HEK293 (cell line): ENCODE data around the gene ATP6V1B1.

Source experiments
- CTCF ChIA-PET: fragments of 350-600 bp; formaldehyde crosslinking; extraction: SDS; loops from one replicate; lab custom pipeline; 2021; ENCODE audit warnings: antibody characterized with exemption; lab: Yijun Ruan, JAX
- POLR2A ChIA-PET: fragments of 300-600 bp; formaldehyde crosslinking; extraction: SDS; loops from one replicate; lab custom pipeline; 2020; ENCODE audit warnings: antibody characterized with exemption, inconsistent platforms; lab: Yijun Ruan, JAX
- H3K27ac ChIP-seq: fragments of 200-500 bp; sonication (Bioruptor generic); 2 replicates; pipeline ENCODE4 v1.5.1; 2014; ENCODE audit warnings: low read depth, low read length, control low read depth, inconsistent platforms; ENCODE audit errors: extremely low read depth
- H3K36me3 ChIP-seq, 2 experiments: fragments of 200-500 bp in 1 of 2; sonication (Bioruptor generic) in 1 of 2; 1 replicate in 1 of 2; 2 replicates in 1 of 2; pipeline ENCODE4 v1.5.1; 2014 to 2017; ENCODE audit warnings: inconsistent platforms in 2 of 2, low read length in 2 of 2; ENCODE audit not compliant: control insufficient read depth in 2 of 2, insufficient read depth in 1 of 2
- H3K4me1 ChIP-seq: fragments of 200-500 bp; sonication (Bioruptor generic); 2 replicates; pipeline ENCODE4 v1.5.1; 2014; ENCODE audit warnings: mild to moderate bottlenecking, low read length, inconsistent platforms; ENCODE audit not compliant: control insufficient read depth, insufficient read depth
- H3K4me3 ChIP-seq: 2 replicates; pipeline ENCODE4 v1.5.1; 2011; ENCODE audit warnings: low read depth, mild to moderate bottlenecking, control low read depth, low read length, moderate library complexity
- H3K9me3 ChIP-seq: fragments of 200-500 bp; sonication (Bioruptor generic); 2 replicates; pipeline ENCODE4 v1.5.1; 2014; ENCODE audit warnings: low read depth, low read length, inconsistent platforms; ENCODE audit not compliant: control insufficient read depth, insufficient read depth
- HOXD13 ChIP-seq: sonication (generic); formaldehyde crosslinking; IDR thresholded peaks from 2 replicates; pipeline ENCODE4 v1.8.0; 2022; ENCODE audit warnings: missing genetic modification reagents, borderline replicate concordance
- KLF7 ChIP-seq: fragments of 450-650 bp; formaldehyde crosslinking; IDR thresholded peaks from 2 replicates; pipeline ENCODE4 v1.5.1; 2016; ENCODE audit warnings: missing biosample characterization, missing genetic modification characterization, borderline replicate concordance
- MZF1 ChIP-seq: fragments of 450-650 bp; formaldehyde crosslinking; IDR thresholded peaks from 2 replicates; pipeline ENCODE4 v1.5.1; 2017; ENCODE audit warnings: missing biosample characterization, missing genetic modification characterization, borderline replicate concordance
- PATZ1 ChIP-seq: fragments of 450-650 bp; formaldehyde crosslinking; IDR thresholded peaks from 2 replicates; pipeline ENCODE4 v1.5.1; 2016; ENCODE audit warnings: missing biosample characterization, missing genetic modification characterization
- SP7 ChIP-seq: fragments of 450-650 bp; formaldehyde crosslinking; IDR thresholded peaks from 2 replicates; pipeline ENCODE4 v1.5.1; 2016; ENCODE audit warnings: missing biosample characterization, missing genetic modification characterization
- ZEB2 ChIP-seq: fragments of 450-650 bp; formaldehyde crosslinking; IDR thresholded peaks from 2 replicates; pipeline ENCODE4 v1.5.1; 2016; ENCODE audit warnings: missing biosample characterization, missing genetic modification characterization
- ZNF132 ChIP-seq: fragments of 450-650 bp; formaldehyde crosslinking; IDR thresholded peaks from 2 replicates; pipeline ENCODE4 v1.5.1; 2017; ENCODE audit warnings: missing biosample characterization, missing genetic modification characterization, borderline replicate concordance
- ZNF280D ChIP-seq: fragments of 450-650 bp; formaldehyde crosslinking; IDR thresholded peaks from 2 replicates; pipeline ENCODE4 v1.5.1; 2016; ENCODE audit warnings: missing biosample characterization, missing genetic modification characterization
- ZNF341 ChIP-seq: fragments of 450-650 bp; formaldehyde crosslinking; IDR thresholded peaks from 2 replicates; pipeline ENCODE4; 2016; ENCODE audit warnings: low read depth, missing biosample characterization, missing genetic modification characterization
- ZNF707 ChIP-seq: fragments of 450-650 bp; formaldehyde crosslinking; IDR thresholded peaks from 2 replicates; pipeline ENCODE4 v1.5.1; 2016; ENCODE audit warnings: missing biosample characterization, missing genetic modification characterization
- ZNF843 ChIP-seq: fragments of 450-650 bp; formaldehyde crosslinking; IDR thresholded peaks from 2 replicates; pipeline ENCODE4 v1.5.1; 2016; ENCODE audit warnings: missing biosample characterization, missing genetic modification characterization
- TF ChIP-seq, protein P1 (sequence below): fragments of 450-650 bp; formaldehyde crosslinking; IDR thresholded peaks from 2 replicates; pipeline ENCODE4 v1.5.1; 2016; ENCODE audit warnings: missing biosample characterization, missing genetic modification characterization
- TF ChIP-seq, protein P2 (sequence below): fragments of 450-650 bp; formaldehyde crosslinking; IDR thresholded peaks from 2 replicates; pipeline ENCODE4 v1.5.1; 2016; ENCODE audit warnings: missing biosample characterization, missing genetic modification characterization
- TF ChIP-seq, protein P3 (sequence below): fragments of 450-650 bp; formaldehyde crosslinking; IDR thresholded peaks from 2 replicates; pipeline ENCODE4 v1.5.1; 2017; ENCODE audit warnings: missing biosample characterization, missing genetic modification characterization

ATP6V1B1 gene

GRCh38 chr2:70984228-70984575 is 48.5 kb downstream of the ATP6V1B1 start:
- Histone ChIP-seq H3K4me1 (no peaks in the 10 kb centered on the region), H3K9me3 (no peaks in the 10 kb centered on the region), H3K36me3 (peaks cover 0 to 69% of the 10 kb centered on the region in 2 experiments; a peak in 2 of 3 replicates), H3K27ac (no peak overlapping the region), H3K4me3 (no peak overlapping the region)
- TF ChIP-seq, protein P1, sequence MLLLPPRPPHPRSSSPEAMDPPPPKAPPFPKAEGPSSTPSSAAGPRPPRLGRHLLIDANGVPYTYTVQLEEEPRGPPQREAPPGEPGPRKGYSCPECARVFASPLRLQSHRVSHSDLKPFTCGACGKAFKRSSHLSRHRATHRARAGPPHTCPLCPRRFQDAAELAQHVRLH (tag by site-specific recombination) = no peak
- TF ChIP-seq ZNF341 (tag by site-specific recombination) (no peak), KLF7 (no peak), ZNF843 (tag by site-specific recombination) (no peak), ZEB2 (tag by site-specific recombination) (no peak), HOXD13 (CRISPR knock-in tag) (no peak), PATZ1 (tag by site-specific recombination) (no peak), ZNF132 (tag by site-specific recombination) (no peak), ZNF280D (tag by site-specific recombination) (no peak), SP7 (tag by site-specific recombination) (no peak), MZF1 (tag by site-specific recombination) (no peak), ZNF707 (tag by site-specific recombination) (no peak)
- TF ChIP-seq, protein P2, sequence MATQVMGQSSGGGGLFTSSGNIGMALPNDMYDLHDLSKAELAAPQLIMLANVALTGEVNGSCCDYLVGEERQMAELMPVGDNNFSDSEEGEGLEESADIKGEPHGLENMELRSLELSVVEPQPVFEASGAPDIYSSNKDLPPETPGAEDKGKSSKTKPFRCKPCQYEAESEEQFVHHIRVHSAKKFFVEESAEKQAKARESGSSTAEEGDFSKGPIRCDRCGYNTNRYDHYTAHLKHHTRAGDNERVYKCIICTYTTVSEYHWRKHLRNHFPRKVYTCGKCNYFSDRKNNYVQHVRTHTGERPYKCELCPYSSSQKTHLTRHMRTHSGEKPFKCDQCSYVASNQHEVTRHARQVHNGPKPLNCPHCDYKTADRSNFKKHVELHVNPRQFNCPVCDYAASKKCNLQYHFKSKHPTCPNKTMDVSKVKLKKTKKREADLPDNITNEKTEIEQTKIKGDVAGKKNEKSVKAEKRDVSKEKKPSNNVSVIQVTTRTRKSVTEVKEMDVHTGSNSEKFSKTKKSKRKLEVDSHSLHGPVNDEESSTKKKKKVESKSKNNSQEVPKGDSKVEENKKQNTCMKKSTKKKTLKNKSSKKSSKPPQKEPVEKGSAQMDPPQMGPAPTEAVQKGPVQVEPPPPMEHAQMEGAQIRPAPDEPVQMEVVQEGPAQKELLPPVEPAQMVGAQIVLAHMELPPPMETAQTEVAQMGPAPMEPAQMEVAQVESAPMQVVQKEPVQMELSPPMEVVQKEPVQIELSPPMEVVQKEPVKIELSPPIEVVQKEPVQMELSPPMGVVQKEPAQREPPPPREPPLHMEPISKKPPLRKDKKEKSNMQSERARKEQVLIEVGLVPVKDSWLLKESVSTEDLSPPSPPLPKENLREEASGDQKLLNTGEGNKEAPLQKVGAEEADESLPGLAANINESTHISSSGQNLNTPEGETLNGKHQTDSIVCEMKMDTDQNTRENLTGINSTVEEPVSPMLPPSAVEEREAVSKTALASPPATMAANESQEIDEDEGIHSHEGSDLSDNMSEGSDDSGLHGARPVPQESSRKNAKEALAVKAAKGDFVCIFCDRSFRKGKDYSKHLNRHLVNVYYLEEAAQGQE = no peak
- TF ChIP-seq, protein P3, sequence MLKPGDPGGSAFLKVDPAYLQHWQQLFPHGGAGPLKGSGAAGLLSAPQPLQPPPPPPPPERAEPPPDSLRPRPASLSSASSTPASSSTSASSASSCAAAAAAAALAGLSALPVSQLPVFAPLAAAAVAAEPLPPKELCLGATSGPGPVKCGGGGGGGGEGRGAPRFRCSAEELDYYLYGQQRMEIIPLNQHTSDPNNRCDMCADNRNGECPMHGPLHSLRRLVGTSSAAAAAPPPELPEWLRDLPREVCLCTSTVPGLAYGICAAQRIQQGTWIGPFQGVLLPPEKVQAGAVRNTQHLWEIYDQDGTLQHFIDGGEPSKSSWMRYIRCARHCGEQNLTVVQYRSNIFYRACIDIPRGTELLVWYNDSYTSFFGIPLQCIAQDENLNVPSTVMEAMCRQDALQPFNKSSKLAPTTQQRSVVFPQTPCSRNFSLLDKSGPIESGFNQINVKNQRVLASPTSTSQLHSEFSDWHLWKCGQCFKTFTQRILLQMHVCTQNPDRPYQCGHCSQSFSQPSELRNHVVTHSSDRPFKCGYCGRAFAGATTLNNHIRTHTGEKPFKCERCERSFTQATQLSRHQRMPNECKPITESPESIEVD = no peak
- ChIA-PET POLR2A (no interaction called here), CTCF (interaction anchor here (0.6 to 1.9 kb wide), 7 partner anchors 17 to 1797 kb away, joined by 3 to 7 read pairs (median 4); no protein-coding TSS in a partner anchor)
